HFF-Myc (cell line): Measurements from ENCODE around the gene PKP1.

Experiments
- DNase-seq: peaks from one replicate; pipeline ENCODE4 v3.0.0-alpha.2; 2011; ENCODE audit warnings: low read depth; ENCODE audit errors: extremely low read depth
- H3K4me3 ChIP-seq: replicated peaks from 2 replicates; pipeline ENCODE4 v1.5.1; 2011; ENCODE audit warnings: low read depth, mild to moderate bottlenecking, control low read depth, low read length
- CTCF ChIP-seq: IDR thresholded peaks from 2 replicates; pipeline ENCODE4 v1.5.1; 2012; ENCODE audit warnings: mild to moderate bottlenecking, low read depth, low read length, control low read depth; ENCODE audit errors: missing control alignments

Gene PKP1

GRCh38 chr1:201377611-201378092 lies 94.3 kb downstream of the PKP1 start, which contains the start of gene TNNT2:
TNNT2 (minus strand) TSS chr1:201377680; CDS start chr1:201373254, 4,426 bp downstream.
- no peak for DNase-seq
- no peak within 1 kb of the TSS for H3K4me3 ChIP-seq
- TF ChIP-seq CTCF = no peak

- H3K4me3 ChIP-seq = no peak overlapping the region
- no peak for TF ChIP-seq CTCF
- no peak for DNase-seq
These were observed 95.5 kb downstream of the PKP1 start for GRCh38 chr1:201378804-201379203.

GRCh38 chr1:201379733-201380242 lies 96.5 kb downstream of the PKP1 start:
- no peak for TF ChIP-seq CTCF
- no peak for DNase-seq
- H3K4me3 ChIP-seq = no peak overlapping the region

GRCh38 chr1:201381130-201381529 lies 97.8 kb downstream of the PKP1 start:
- no peak for DNase-seq
- H3K4me3 ChIP-seq = no peak overlapping the region
- no peak for TF ChIP-seq CTCF
